PC-9 (cell line): Measurements from ENCODE around the gene SAMD5. TPM values are rescaled to one million over a fixed set of nuclear protein-coding genes. Genes with fewer than 3 reads are reported as not detected.

Source experiments
- BruUV-seq: library from RNA; stranded (reverse); fragments of 400-500 nt; replicated peaks from 2 replicates; lab custom pipeline; 2021; lab: Mats Ljungman, UMichigan
- CTCF ChIA-PET: fragments of 300-600 bp; sonication (Branson Sonifier 250); formaldehyde crosslinking; loops from one replicate; lab custom pipeline; 2022; ENCODE audit warnings: antibody characterized with exemption; lab: Charles Lee
- POLR2A ChIA-PET: fragments of 300-600 bp; sonication (Branson Sonifier 250); formaldehyde crosslinking; loops from one replicate; lab custom pipeline; 2022; ENCODE audit warnings: antibody characterized with exemption; ENCODE audit not compliant: unreplicated experiment; lab: Charles Lee
- DNase-seq, 2 experiments: peaks; one replicate each; pipeline versions ENCODE4 v3.0.0 to v3.0.0-alpha.2; 2015 to 2022; ENCODE audit warnings: mixed read lengths in 1 of 2
- H2AFZ ChIP-seq: fragments of 200-600 bp; sonication (generic); 2 replicates; pipeline ENCODE4 v1.8.1; 2017; ENCODE audit warnings: antibody characterized with exemption
- H3F3A ChIP-seq: fragments of 200-600 bp; sonication (generic); 2 replicates; pipeline ENCODE4 v1.8.1; 2017; ENCODE audit warnings: antibody characterized with exemption, mild to moderate bottlenecking, low read depth; ENCODE audit not compliant: insufficient read depth
- H3K27ac ChIP-seq: fragments of 200-600 bp; sonication (generic); 2 replicates; pipeline ENCODE4 v1.6.1; 2016; ENCODE audit warnings: mixed run types
- H3K27me3 ChIP-seq: fragments of 200-600 bp; sonication (generic); 2 replicates; pipeline ENCODE4 v1.6.1; 2016; ENCODE audit warnings: low read depth, mixed run types; ENCODE audit not compliant: insufficient read depth
- H3K36me3 ChIP-seq: fragments of 200-600 bp; sonication (generic); 2 replicates; pipeline ENCODE4 v1.6.1; 2016; ENCODE audit warnings: low read depth, mixed run types
- H3K4me1 ChIP-seq: fragments of 200-600 bp; sonication (generic); replicated peaks from 2 replicates; pipeline ENCODE4 v1.6.1; 2016; ENCODE audit warnings: mixed run types; ENCODE audit not compliant: insufficient read depth
- H3K4me2 ChIP-seq: fragments of 200-600 bp; sonication (generic); 2 replicates; pipeline ENCODE4 v1.6.1; 2017; ENCODE audit warnings: mixed run types
- H3K4me3 ChIP-seq: fragments of 200-600 bp; sonication (generic); 2 replicates; pipeline ENCODE4 v1.6.1; 2016; ENCODE audit warnings: mixed run types
- H3K79me2 ChIP-seq: fragments of 200-600 bp; sonication (generic); 2 replicates; pipeline ENCODE4 v1.6.1; 2017; ENCODE audit warnings: low read depth, mixed run types
- H3K9me2 ChIP-seq: fragments of 200-600 bp; sonication (generic); 2 replicates; pipeline ENCODE4 v1.8.1; 2017; ENCODE audit warnings: mild to moderate bottlenecking; ENCODE audit not compliant: insufficient read depth
- H3K9me3 ChIP-seq: fragments of 200-600 bp; sonication (generic); 2 replicates; pipeline ENCODE4 v1.8.1; 2016; ENCODE audit warnings: low read depth; ENCODE audit not compliant: insufficient read depth
- H4K20me1 ChIP-seq: fragments of 200-600 bp; sonication (generic); 2 replicates; pipeline ENCODE4 v1.8.1; 2017; ENCODE audit not compliant: insufficient read depth
- EZH2 ChIP-seq: fragments of 200-600 bp; sonication (generic); IDR thresholded peaks from 2 replicates; pipeline ENCODE4 v1.8.0; 2017; ENCODE audit warnings: antibody characterized with exemption, low read depth
- intact Hi-C: fragments of 100-400 bp; cut with micrococcal nuclease; formaldehyde crosslinking; loops from one replicate; pipeline ENCODE4 v1.10.0; 2022; ENCODE audit not compliant: unreplicated experiment
- total RNA-seq: library from RNA; stranded (reverse); gene quantifications from 2 replicates; pipeline ENCODE4 v1.2.3, GENCODE V29; 2021
- TF ChIP-seq, protein P1 (sequence below): fragments of 200-600 bp; sonication (generic); conservative IDR thresholded peaks from 2 replicates; pipeline ENCODE4 v1.6.1; 2017; ENCODE audit warnings: mixed run types, antibody characterized with exemption, mild to moderate bottlenecking, moderate library complexity

SAMD5 gene
- total RNA-seq, 1 experiment from 2014 or later: 1.2 TPM

DNA sequence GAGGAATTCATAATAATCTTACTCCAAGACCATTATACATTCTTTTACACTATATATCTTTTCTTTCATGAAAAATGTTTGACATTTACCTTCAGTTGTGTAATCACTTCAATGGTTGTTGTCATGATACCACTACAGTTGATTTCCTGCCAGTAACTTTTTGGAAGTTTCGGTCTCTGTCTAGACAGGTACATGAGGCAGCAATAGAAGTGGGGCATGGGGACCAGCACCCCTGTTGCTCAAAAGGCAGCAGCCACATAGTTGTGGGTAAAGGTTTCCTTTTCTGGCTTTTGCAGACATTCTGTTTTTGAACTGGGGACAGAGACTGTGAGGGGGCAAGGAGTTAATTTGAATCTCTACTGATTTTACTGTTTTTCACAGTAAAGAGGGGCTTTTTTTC lies 14.1 kb downstream of the SAMD5 start:
- no peaks in the 10 kb centered on the region for H3F3A ChIP-seq
- POLR2A ChIA-PET: no interaction called here
- intact Hi-C loops: no loop called here
- no peak overlapping the region for H2AFZ ChIP-seq
- H3K4me3 ChIP-seq: no peak overlapping the region
- CTCF ChIA-PET: no interaction called here
- H4K20me1 ChIP-seq: no peaks in the 10 kb centered on the region
- H3K79me2 ChIP-seq: no peaks in the 10 kb centered on the region
- no peaks in the 10 kb centered on the region for H3K27me3 ChIP-seq
- no peak overlapping the region for H3K27ac ChIP-seq
- no peak for TF ChIP-seq EZH2
- TF ChIP-seq, protein P1, sequence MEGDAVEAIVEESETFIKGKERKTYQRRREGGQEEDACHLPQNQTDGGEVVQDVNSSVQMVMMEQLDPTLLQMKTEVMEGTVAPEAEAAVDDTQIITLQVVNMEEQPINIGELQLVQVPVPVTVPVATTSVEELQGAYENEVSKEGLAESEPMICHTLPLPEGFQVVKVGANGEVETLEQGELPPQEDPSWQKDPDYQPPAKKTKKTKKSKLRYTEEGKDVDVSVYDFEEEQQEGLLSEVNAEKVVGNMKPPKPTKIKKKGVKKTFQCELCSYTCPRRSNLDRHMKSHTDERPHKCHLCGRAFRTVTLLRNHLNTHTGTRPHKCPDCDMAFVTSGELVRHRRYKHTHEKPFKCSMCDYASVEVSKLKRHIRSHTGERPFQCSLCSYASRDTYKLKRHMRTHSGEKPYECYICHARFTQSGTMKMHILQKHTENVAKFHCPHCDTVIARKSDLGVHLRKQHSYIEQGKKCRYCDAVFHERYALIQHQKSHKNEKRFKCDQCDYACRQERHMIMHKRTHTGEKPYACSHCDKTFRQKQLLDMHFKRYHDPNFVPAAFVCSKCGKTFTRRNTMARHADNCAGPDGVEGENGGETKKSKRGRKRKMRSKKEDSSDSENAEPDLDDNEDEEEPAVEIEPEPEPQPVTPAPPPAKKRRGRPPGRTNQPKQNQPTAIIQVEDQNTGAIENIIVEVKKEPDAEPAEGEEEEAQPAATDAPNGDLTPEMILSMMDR: no peak
- H3K4me2 ChIP-seq: no peak overlapping the region
- no peak for DNase-seq
- no peaks in the 10 kb centered on the region for H3K4me1 ChIP-seq
- H3K36me3 ChIP-seq: no peaks in the 10 kb centered on the region
- no peaks in the 10 kb centered on the region for H3K9me2 ChIP-seq
- no TSS peak for BruUV-seq
- H3K9me3 ChIP-seq: no peaks in the 10 kb centered on the region

DNA sequence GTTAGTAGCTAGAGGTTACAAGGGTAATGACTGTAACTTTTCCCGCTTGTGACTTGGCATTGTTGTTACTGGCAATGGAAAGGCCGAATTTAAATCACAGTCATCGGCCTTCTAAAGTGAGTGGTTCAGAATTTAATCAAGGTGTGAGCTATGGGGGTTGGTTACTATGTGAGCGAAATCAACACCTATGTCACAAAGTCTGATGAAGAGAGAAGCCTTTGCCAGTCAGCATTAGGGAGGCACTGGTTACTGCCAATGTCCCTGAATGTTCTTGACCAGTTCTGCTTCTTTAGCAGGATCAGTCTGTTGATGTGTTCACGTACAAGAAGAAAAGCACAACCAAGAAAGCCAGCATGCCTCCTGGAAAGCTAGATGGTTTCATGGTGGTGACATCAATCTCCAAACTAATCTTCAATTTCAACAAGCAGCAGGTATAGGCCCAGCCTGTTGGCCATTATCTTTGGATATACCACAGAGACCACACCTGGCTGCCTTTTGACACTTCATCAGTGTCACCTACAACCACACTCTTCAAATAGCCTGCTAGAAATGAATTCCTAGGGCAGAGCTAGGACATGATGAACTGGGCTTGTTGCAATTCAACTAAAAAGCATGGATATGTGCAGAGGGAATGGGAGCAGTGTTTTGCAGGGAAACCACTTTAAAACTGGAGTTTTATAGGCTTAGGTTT lies 17.2 kb downstream of the SAMD5 start:
- ChIA-PET CTCF (no interaction called here), POLR2A (no interaction called here)
- H3K27me3 ChIP-seq: no peaks in the 10 kb centered on the region
- intact Hi-C loops: no loop called here
- H3K27ac ChIP-seq: no peak overlapping the region
- no peaks in the 10 kb centered on the region for H3K36me3 ChIP-seq
- H3K79me2 ChIP-seq: no peaks in the 10 kb centered on the region
- no TSS peak for BruUV-seq
- TF ChIP-seq EZH2: no peak
- TF ChIP-seq, protein P1: no peak
- no peak for DNase-seq
- no peaks in the 10 kb centered on the region for H4K20me1 ChIP-seq
- H3K4me3 ChIP-seq: no peak overlapping the region
- H3F3A ChIP-seq: no peaks in the 10 kb centered on the region
- no peak overlapping the region for H2AFZ ChIP-seq
- no peaks in the 10 kb centered on the region for H3K4me1 ChIP-seq
- no peaks in the 10 kb centered on the region for H3K9me2 ChIP-seq
- H3K4me2 ChIP-seq: no peak overlapping the region
- H3K9me3 ChIP-seq: no peaks in the 10 kb centered on the region

DNA sequence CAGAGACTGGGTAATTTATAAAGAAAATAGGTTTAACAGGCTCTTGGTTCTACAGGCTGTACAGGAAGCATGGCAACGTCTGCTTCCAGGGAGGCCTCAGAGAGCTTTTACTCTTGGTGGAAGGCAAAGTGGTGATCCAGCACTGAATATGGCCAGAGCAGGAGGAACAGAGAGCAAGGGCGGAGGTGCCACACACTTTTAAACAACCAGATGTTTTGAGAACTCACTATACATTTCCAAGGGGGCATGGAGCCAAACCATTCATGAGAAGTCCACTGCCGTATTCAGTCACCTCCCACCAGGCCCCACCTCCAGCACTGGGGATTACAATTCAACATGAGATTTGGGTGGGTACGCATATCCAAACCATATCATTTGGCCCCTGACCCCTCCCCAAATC lies 18.7 kb downstream of the SAMD5 start:
- Histone ChIP-seq H3K27me3 (no peaks in the 10 kb centered on the region), H2AFZ (no peak overlapping the region), H3K36me3 (no peaks in the 10 kb centered on the region), H3K4me3 (no peak overlapping the region), H3K27ac (no peak overlapping the region), H3K4me1 (no peaks in the 10 kb centered on the region), H3K4me2 (no peak overlapping the region), H3F3A (no peaks in the 10 kb centered on the region), H3K9me2 (no peaks in the 10 kb centered on the region), H3K9me3 (no peaks in the 10 kb centered on the region), H4K20me1 (no peaks in the 10 kb centered on the region), H3K79me2 (no peaks in the 10 kb centered on the region)
- DNase-seq: no peak
- ChIA-PET CTCF (no interaction called here), POLR2A (no interaction called here)
- intact Hi-C loops: no loop called here
- TF ChIP-seq EZH2: no peak
- BruUV-seq: no TSS peak
